MCF 10A (cell line): ENCODE measurements around the gene AMOTL2. TPM values are rescaled to one million over a fixed set of nuclear protein-coding genes. Genes with fewer than 3 reads are reported as not detected.

Experiments used
- BruUV-seq: library from RNA; stranded (reverse); fragments of 400-500 nt; replicated peaks from 2 replicates; lab custom pipeline; 2021; lab: Mats Ljungman, UMichigan
- CTCF ChIA-PET: fragments of 300-600 bp; sonication (Branson Sonifier 250); formaldehyde crosslinking; extraction: SDS; loops from one replicate; lab custom pipeline; 2021; ENCODE audit warnings: antibody characterized with exemption, inconsistent platforms; lab: Yijun Ruan, JAX
- POLR2A ChIA-PET: fragments of 300-600, 350-650 bp; sonication (Branson Sonifier 250); formaldehyde crosslinking; extraction: SDS; loops from one replicate; lab custom pipeline; 2020; ENCODE audit warnings: antibody characterized with exemption, inconsistent platforms; lab: Yijun Ruan, JAX
- DNase-seq: peaks from one replicate; pipeline ENCODE4 v3.0.0-alpha.2; 2018; ENCODE audit not compliant: unreplicated experiment
- H3K27ac Mint-ChIP-seq: one replicate; pipeline ENCODE4 v1.8.0; 2022; ENCODE audit warnings: mild to moderate bottlenecking, low read depth, mixed read lengths; ENCODE audit not compliant: unreplicated experiment
- H3K27me3 Mint-ChIP-seq: one replicate; pipeline ENCODE4 v1.8.0; 2022; ENCODE audit warnings: mixed read lengths; ENCODE audit not compliant: insufficient read depth, unreplicated experiment
- H3K36me3 Mint-ChIP-seq: one replicate; pipeline ENCODE4 v1.8.0; 2022; ENCODE audit warnings: mild to moderate bottlenecking, moderate library complexity, mixed read lengths; ENCODE audit not compliant: insufficient read depth, unreplicated experiment
- H3K4me1 Mint-ChIP-seq: one replicate; pipeline ENCODE4 v1.8.0; 2022; ENCODE audit warnings: mixed read lengths; ENCODE audit not compliant: insufficient read depth, unreplicated experiment
- H3K4me3 Mint-ChIP-seq: one replicate; pipeline ENCODE4 v1.8.0; 2022; ENCODE audit warnings: mild to moderate bottlenecking, moderate library complexity, mixed read lengths; ENCODE audit not compliant: unreplicated experiment
- H3K9me3 Mint-ChIP-seq: one replicate; pipeline ENCODE4 v1.8.0; 2022; ENCODE audit warnings: mixed read lengths; ENCODE audit not compliant: unreplicated experiment
- CTCF ChIP-seq: fragments of 200-600 bp; IDR thresholded peaks from one replicate; pipeline ENCODE4 v1.8.0; 2022; ENCODE audit warnings: antibody characterized with exemption, mild to moderate bottlenecking; ENCODE audit not compliant: unreplicated experiment
- intact Hi-C: fragments of 100-400 bp; cut with micrococcal nuclease; formaldehyde crosslinking; loops from 2 replicates; pipeline ENCODE4 v1.14.1; 2022
- total RNA-seq: library from RNA; stranded (reverse); gene quantifications from 2 replicates; pipeline ENCODE4 v1.2.3, GENCODE V29; 2022

AMOTL2 gene
- total RNA-seq, 1 experiment from 2014 or later: 137 TPM

GRCh38 chr3:134312072-134312872 is 62.0 kb downstream of the AMOTL2 start:
- Mint-ChIP-seq H3K27me3 (no peaks in the 10 kb centered on the region), H3K27ac (no peak overlapping the region), H3K4me3 (no peak overlapping the region), H3K9me3 (no peaks in the 10 kb centered on the region), H3K4me1 (peaks cover 63% of the 10 kb centered on the region), H3K36me3 (no peaks in the 10 kb centered on the region)
- ChIA-PET CTCF (interaction anchor here (0.6 to 13.0 kb wide), 3 partner anchors 53 to 166 kb away, joined by 3 to 444 read pairs (median 63); partner anchors contain the start of gene ANAPC13), POLR2A (interaction anchor here (0.6 to 6.5 kb wide), 8 partner anchors 15 to 162 kb away, joined by 3 to 39 read pairs (median 3); partner anchors contain the start of gene AMOTL2)
- peak; percentile 6 for TF ChIP-seq CTCF
- DNase-seq: peak; percentile 94
- no TSS peak for BruUV-seq
- intact Hi-C loops: no loop called here

- CTCF ChIA-PET: interaction anchor here (0.6 to 13.0 kb wide), 6 partner anchors 54 to 181 kb away, joined by 3 to 444 read pairs (median 4); partner anchors contain the start of gene ANAPC13
- POLR2A ChIA-PET: interaction anchor here (0.8 to 6.5 kb wide), 8 partner anchors 19 to 175 kb away, joined by 3 to 39 read pairs (median 4); partner anchors contain the start of gene AMOTL2
- BruUV-seq: TSS peak; percentile 100
Observed at GRCh38 chr3:134311693-134312071, 62.6 kb downstream of the AMOTL2 start.

GRCh38 chr3:134311265-134311664 is 63.0 kb downstream of the AMOTL2 start:
- H3K36me3 Mint-ChIP-seq: no peaks in the 10 kb centered on the region
- intact Hi-C loops: no loop called here
- ChIA-PET POLR2A (interaction anchor here (0.8 to 6.5 kb wide), 8 partner anchors 16 to 176 kb away, joined by 3 to 39 read pairs (median 4); partner anchors contain the start of gene AMOTL2), CTCF (interaction anchor here (0.6 to 13.0 kb wide), 8 partner anchors 54 to 444 kb away, joined by 3 to 444 read pairs (median 4); partner anchors contain the start of gene ANAPC13)
- no peak overlapping the region for H3K27ac Mint-ChIP-seq
- no peak for TF ChIP-seq CTCF
- H3K4me3 Mint-ChIP-seq: no peak overlapping the region
- H3K4me1 Mint-ChIP-seq: peaks cover 59% of the 10 kb centered on the region
- H3K9me3 Mint-ChIP-seq: no peaks in the 10 kb centered on the region
- H3K27me3 Mint-ChIP-seq: no peaks in the 10 kb centered on the region
- no TSS peak for BruUV-seq
- DNase-seq: no peak

More at GRCh38 chr3:134311693-134312071, 62.6 kb downstream of the AMOTL2 start:
- Mint-ChIP-seq H3K4me3 (no peak overlapping the region), H3K9me3 (no peaks in the 10 kb centered on the region), H3K4me1 (peaks cover 60% of the 10 kb centered on the region), H3K36me3 (no peaks in the 10 kb centered on the region), H3K27ac (no peak overlapping the region), H3K27me3 (no peaks in the 10 kb centered on the region)
- TF ChIP-seq CTCF: no peak
- DNase-seq: no peak
- intact Hi-C loops: no loop called here
